Measurements from ENCODE around the gene ADAMTS12.

The ADAMTS12 gene

GRCh38 chr5:33688066-33688465 is 203.7 kb downstream of the ADAMTS12 start:
- H4K8ac ChIP-seq (ENCODE audit: low read depth, low read length), result no peak overlapping the region
- no peak overlapping the region for H2BK12ac ChIP-seq (ENCODE audit: low read length)
- no peak overlapping the region for H2BK15ac ChIP-seq (ENCODE audit: low read length)
- no peak overlapping the region for H2BK120ac ChIP-seq (ENCODE audit: low read depth, low read length)
- H2BK5ac ChIP-seq (ENCODE audit: low read length), result no peak overlapping the region
- no peak overlapping the region for H2AFZ ChIP-seq (ENCODE audit: low read length)
- H3K36me3 ChIP-seq (replicated peaks in 1 of 2; ENCODE audit: control insufficient read depth in 2 of 2, insufficient read depth in 2 of 2, low read length in 2 of 2), result peaks cover 1 to 8% of the 10 kb centered on the region in 2 donors
- H3K23ac ChIP-seq (ENCODE audit: low read depth, low read length, poor library complexity), result no peak overlapping the region
- H3K4me1 ChIP-seq (ENCODE audit: control insufficient read depth in 2 of 2, insufficient read depth in 1 of 2, low read depth in 1 of 2, low read length in 2 of 2), result peaks cover 0 to 6% of the 10 kb centered on the region in 2 donors
- H3K14ac ChIP-seq (ENCODE audit: low read length), result no peak overlapping the region
- no peaks in the 10 kb centered on the region for H3K79me1 ChIP-seq (ENCODE audit: low read depth, low read length)
- H3K4ac ChIP-seq (ENCODE audit: low read length), result no peak overlapping the region
- no peak overlapping the region for H4K91ac ChIP-seq (ENCODE audit: low read depth, low read length, poor library complexity)
- H3K18ac ChIP-seq (ENCODE audit: low read length), result no peak overlapping the region
- no peak overlapping the region for H3K9ac ChIP-seq (ENCODE audit: low read depth, low read length, poor library complexity)
- no CpG with 5 or more reads among the region's 3 CpGs for WGBS, 2 donors (ENCODE audit: extremely low coverage in 2 of 2, insufficient read length in 2 of 2, insufficient replicate concordance in 1 of 2)
- H3K4me2 ChIP-seq (ENCODE audit: insufficient read depth, low read length, poor library complexity, severe bottlenecking), result no peak overlapping the region
- DNase-seq (ENCODE audit: low spot score), result no peak
- H3K27me3 ChIP-seq (ENCODE audit: control insufficient read depth in 3 of 3, insufficient read depth in 3 of 3, low read depth in 1 of 3, low read length in 3 of 3), result no peaks in the 10 kb centered on the region
- no peak overlapping the region for H3K4me3 ChIP-seq (ENCODE audit: low read length in 2 of 2)
- H3K9me3 ChIP-seq (replicated peaks in 1 of 2; ENCODE audit: control insufficient read depth in 2 of 2, insufficient read depth in 1 of 2, low read depth in 1 of 2, low read length in 2 of 2), result peaks cover 1 to 21% of the 10 kb centered on the region in 2 donors
- no peak overlapping the region for H3K27ac ChIP-seq (replicated peaks; ENCODE audit: low read length)
- H2AK5ac ChIP-seq (ENCODE audit: low read depth, low read length), result no peak overlapping the region

GRCh38 chr5:33685873-33686755 is 205.7 kb downstream of the ADAMTS12 start:
- Histone ChIP-seq H2BK15ac (ENCODE audit: low read length) (no peak overlapping the region), H4K91ac (ENCODE audit: low read depth, low read length, poor library complexity) (no peak overlapping the region), H3K79me1 (ENCODE audit: low read depth, low read length) (no peaks in the 10 kb centered on the region), H2BK12ac (ENCODE audit: low read length) (no peak overlapping the region), H3K9ac (ENCODE audit: low read depth, low read length, poor library complexity) (no peak overlapping the region), H2BK120ac (ENCODE audit: low read depth, low read length) (no peak overlapping the region), H3K4me2 (ENCODE audit: insufficient read depth, low read length, poor library complexity, severe bottlenecking) (no peak overlapping the region), H2BK5ac (ENCODE audit: low read length) (no peak overlapping the region), H3K4ac (ENCODE audit: low read length) (no peak overlapping the region), H3K27me3 (ENCODE audit: control insufficient read depth in 3 of 3, insufficient read depth in 3 of 3, low read depth in 1 of 3, low read length in 3 of 3) (no peaks in the 10 kb centered on the region), H3K9me3 (replicated peaks in 1 of 2; ENCODE audit: control insufficient read depth in 2 of 2, insufficient read depth in 1 of 2, low read depth in 1 of 2, low read length in 2 of 2) (peaks cover 0 to 6% of the 10 kb centered on the region in 2 donors), H2AFZ (ENCODE audit: low read length) (no peak overlapping the region), H3K4me3 (ENCODE audit: low read length in 2 of 2) (no peak overlapping the region), H2AK5ac (ENCODE audit: low read depth, low read length) (no peak overlapping the region), H3K23ac (ENCODE audit: low read depth, low read length, poor library complexity) (no peak overlapping the region), H3K14ac (ENCODE audit: low read length) (no peak overlapping the region), H3K4me1 (ENCODE audit: control insufficient read depth in 2 of 2, insufficient read depth in 1 of 2, low read depth in 1 of 2, low read length in 2 of 2) (peaks cover 0 to 6% of the 10 kb centered on the region in 2 donors), H3K36me3 (replicated peaks in 1 of 2; ENCODE audit: control insufficient read depth in 2 of 2, insufficient read depth in 2 of 2, low read length in 2 of 2) (peaks cover 1 to 27% of the 10 kb centered on the region in 2 donors), H3K18ac (ENCODE audit: low read length) (peak overlapping the region; percentile 79), H4K8ac (ENCODE audit: low read depth, low read length) (no peak overlapping the region), H3K27ac (replicated peaks; ENCODE audit: low read length) (no peak overlapping the region)
- no CpG with 5 or more reads among the region's 11 CpGs for WGBS, 2 donors (ENCODE audit: extremely low coverage in 2 of 2, insufficient read length in 2 of 2, insufficient replicate concordance in 1 of 2)
- DNase-seq (ENCODE audit: low spot score), result no peak

GRCh38 chr5:33684496-33685159 is 207.2 kb downstream of the ADAMTS12 start:
- no peak overlapping the region for H2BK5ac ChIP-seq (ENCODE audit: low read length)
- H2BK12ac ChIP-seq (ENCODE audit: low read length), result no peak overlapping the region
- H3K27ac ChIP-seq (replicated peaks; ENCODE audit: low read length), result no peak overlapping the region
- no peak overlapping the region for H2AFZ ChIP-seq (ENCODE audit: low read length)
- H2BK120ac ChIP-seq (ENCODE audit: low read depth, low read length), result no peak overlapping the region
- H2AK5ac ChIP-seq (ENCODE audit: low read depth, low read length), result no peak overlapping the region
- peaks cover 3 to 42% of the 10 kb centered on the region in 2 donors for H3K36me3 ChIP-seq (replicated peaks in 1 of 2; ENCODE audit: control insufficient read depth in 2 of 2, insufficient read depth in 2 of 2, low read length in 2 of 2)
- H4K8ac ChIP-seq (ENCODE audit: low read depth, low read length), result no peak overlapping the region
- no peaks in the 10 kb centered on the region for H3K79me1 ChIP-seq (ENCODE audit: low read depth, low read length)
- no peak overlapping the region for H2BK15ac ChIP-seq (ENCODE audit: low read length)
- peaks cover 0 to 4% of the 10 kb centered on the region in 2 donors for H3K9me3 ChIP-seq (replicated peaks in 1 of 2; ENCODE audit: control insufficient read depth in 2 of 2, insufficient read depth in 1 of 2, low read depth in 1 of 2, low read length in 2 of 2)
- no peak overlapping the region for H3K18ac ChIP-seq (ENCODE audit: low read length)
- DNase-seq (ENCODE audit: low spot score), result no peak
- H3K9ac ChIP-seq (ENCODE audit: low read depth, low read length, poor library complexity), result no peak overlapping the region
- no peak overlapping the region for H3K14ac ChIP-seq (ENCODE audit: low read length)
- H3K4me1 ChIP-seq (ENCODE audit: control insufficient read depth in 2 of 2, insufficient read depth in 1 of 2, low read depth in 1 of 2, low read length in 2 of 2), result peaks cover 0 to 6% of the 10 kb centered on the region in 2 donors
- no peak overlapping the region for H3K4me2 ChIP-seq (ENCODE audit: insufficient read depth, low read length, poor library complexity, severe bottlenecking)
- no peak overlapping the region for H3K23ac ChIP-seq (ENCODE audit: low read depth, low read length, poor library complexity)
- H3K4ac ChIP-seq (ENCODE audit: low read length), result no peak overlapping the region
- no peaks in the 10 kb centered on the region for H3K27me3 ChIP-seq (ENCODE audit: control insufficient read depth in 3 of 3, insufficient read depth in 3 of 3, low read depth in 1 of 3, low read length in 3 of 3)
- no peak overlapping the region for H3K4me3 ChIP-seq (ENCODE audit: low read length in 2 of 2)
- no peak overlapping the region for H4K91ac ChIP-seq (ENCODE audit: low read depth, low read length, poor library complexity)
- WGBS, 2 donors (ENCODE audit: extremely low coverage in 2 of 2, insufficient read length in 2 of 2, insufficient replicate concordance in 1 of 2), result no CpG with 5 or more reads among the region's 7 CpGs

GRCh38 chr5:33679791-33680190 is 212.0 kb downstream of the ADAMTS12 start:
- H2BK120ac ChIP-seq (ENCODE audit: low read depth, low read length), result no peak overlapping the region
- no peak overlapping the region for H4K8ac ChIP-seq (ENCODE audit: low read depth, low read length)
- H2BK12ac ChIP-seq (ENCODE audit: low read length), result no peak overlapping the region
- peaks cover 3 to 70% of the 10 kb centered on the region in 2 donors for H3K36me3 ChIP-seq (replicated peaks in 1 of 2; ENCODE audit: control insufficient read depth in 2 of 2, insufficient read depth in 2 of 2, low read length in 2 of 2)
- H3K27ac ChIP-seq (replicated peaks; ENCODE audit: low read length), result no peak overlapping the region
- WGBS, 2 donors (ENCODE audit: extremely low coverage in 2 of 2, insufficient read length in 2 of 2, insufficient replicate concordance in 1 of 2), result no CpG with 5 or more reads among the region's 2 CpGs
- no peak overlapping the region for H2BK15ac ChIP-seq (ENCODE audit: low read length)
- H3K18ac ChIP-seq (ENCODE audit: low read length), result no peak overlapping the region
- no peak overlapping the region for H3K4me3 ChIP-seq (ENCODE audit: low read length in 2 of 2)
- no peak overlapping the region for H2BK5ac ChIP-seq (ENCODE audit: low read length)
- H3K14ac ChIP-seq (ENCODE audit: low read length), result no peak overlapping the region
- no peaks in the 10 kb centered on the region for H3K27me3 ChIP-seq (ENCODE audit: control insufficient read depth in 3 of 3, insufficient read depth in 3 of 3, low read depth in 1 of 3, low read length in 3 of 3)
- no peak overlapping the region for H3K23ac ChIP-seq (ENCODE audit: low read depth, low read length, poor library complexity)
- H2AFZ ChIP-seq (ENCODE audit: low read length), result no peak overlapping the region
- no peak overlapping the region for H3K4ac ChIP-seq (ENCODE audit: low read length)
- no peak overlapping the region for H3K9ac ChIP-seq (ENCODE audit: low read depth, low read length, poor library complexity)
- H3K79me1 ChIP-seq (ENCODE audit: low read depth, low read length), result no peaks in the 10 kb centered on the region
- no peak overlapping the region for H2AK5ac ChIP-seq (ENCODE audit: low read depth, low read length)
- H4K91ac ChIP-seq (ENCODE audit: low read depth, low read length, poor library complexity), result no peak overlapping the region
- peaks cover 0 to 11% of the 10 kb centered on the region in 2 donors for H3K9me3 ChIP-seq (replicated peaks in 1 of 2; ENCODE audit: control insufficient read depth in 2 of 2, insufficient read depth in 1 of 2, low read depth in 1 of 2, low read length in 2 of 2)
- no peak overlapping the region for H3K4me2 ChIP-seq (ENCODE audit: insufficient read depth, low read length, poor library complexity, severe bottlenecking)
- DNase-seq (ENCODE audit: low spot score), result no peak
- no peaks in the 10 kb centered on the region for H3K4me1 ChIP-seq (ENCODE audit: control insufficient read depth in 2 of 2, insufficient read depth in 1 of 2, low read depth in 1 of 2, low read length in 2 of 2)
